Upper lobe of left lung (tissue), 4 donors: ENCODE measurements around the gene RASSF3.

Experiments used
- CTCF ChIP-seq, 6 experiments: fragments of 450-650 bp in 4 of 6; fragments of 200-600 bp in 2 of 6; sonication (generic) in 2 of 6; IDR thresholded peaks; one replicate each; pipeline ENCODE4 v1.5.1; 2016 to 2019; ENCODE audit warnings: antibody characterized with exemption in 6 of 6
- EP300 ChIP-seq, 4 donors: sonication (generic); formaldehyde crosslinking; IDR thresholded peaks; one replicate each; pipeline ENCODE4 v1.5.1; 2017; ENCODE audit warnings: antibody characterized with exemption in 4 of 4, control low read depth in 2 of 4
- POLR2AphosphoS5 ChIP-seq, 2 donors: sonication (generic); formaldehyde crosslinking; IDR thresholded peaks; one replicate each; pipeline ENCODE4 v1.5.1; 2017; ENCODE audit warnings: antibody characterized with exemption in 2 of 2

GRCh38 chr12:64650762-64651161 is 40.5 kb downstream of the RASSF3 start:
- TF ChIP-seq CTCF (IDR thresholded peaks at IDR 0.05): no peak
- no peak for TF ChIP-seq EP300 (IDR thresholded peaks at IDR 0.05)
- TF ChIP-seq POLR2AphosphoS5 (IDR thresholded peaks at IDR 0.05): no peak
